Inflammatory macrophage treated with lipopolysaccharide for 4 hours (primary cell): Measurements from ENCODE around the gene NPRL2.
A peak's percentile ranks its signal among the peaks of the same experiment; 100 is the strongest.

Experiments
- DNase-seq: peaks from one replicate; pipeline ENCODE4 v3.0.0-alpha.2; 2020

NPRL2 gene

GRCh38 chr3:50347187-50347813 lies 3.3 kb downstream of the NPRL2 start:
- DNase-seq: peak; percentile 69

- peak; percentile 79 for DNase-seq
These were observed 4.9 kb downstream of the NPRL2 start, which contains the start of gene ZMYND10 for GRCh38 chr3:50345586-50346234. TSS of gene ZMYND10 (minus strand) at chr3:50345732. CDS start at chr3:50345579, 153 bp downstream.

GRCh38 chr3:50345008-50345407 lies 5.6 kb downstream of the NPRL2 start:
- no peak for DNase-seq

GRCh38 chr3:50342813-50343633 lies 7.6 kb downstream of the NPRL2 start:
- no peak for DNase-seq

GRCh38 chr3:50341996-50342650 lies 8.5 kb downstream of the NPRL2 start:
- no peak for DNase-seq

GRCh38 chr3:50341537-50341936 lies 9.0 kb downstream of the NPRL2 start:
- no peak for DNase-seq

GRCh38 chr3:50340448-50341329 lies 9.9 kb downstream of the NPRL2 start, which contains the start of gene RASSF1:
TSS of gene RASSF1 (minus strand) at chr3:50340836. CDS start at chr3:50340805, 31 bp downstream.
- DNase-seq: peak; percentile 56

GRCh38 chr3:50340147-50340447 lies 10.5 kb downstream of the NPRL2 start:
- DNase-seq: no peak

- DNase-seq: no peak
These were observed 11.0 kb downstream of the NPRL2 start for GRCh38 chr3:50339485-50340146.

- peak; percentile 59 for DNase-seq
These were observed 11.6 kb downstream of the NPRL2 start for GRCh38 chr3:50338965-50339364.

- DNase-seq: peak; percentile 100
These were observed 13.3 kb downstream of the NPRL2 start for GRCh38 chr3:50337175-50337861.

- DNase-seq: no peak
These were observed 14.0 kb downstream of the NPRL2 start for GRCh38 chr3:50336452-50337174.

GRCh38 chr3:50334339-50335075 lies 16.1 kb downstream of the NPRL2 start:
- DNase-seq: no peak

- no peak for DNase-seq
These were observed 16.7 kb downstream of the NPRL2 start for GRCh38 chr3:50333744-50334328.

- no peak for DNase-seq
These were observed 19.1 kb downstream of the NPRL2 start for GRCh38 chr3:50331364-50331907.

GRCh38 chr3:50330330-50330729 lies 20.2 kb downstream of the NPRL2 start:
- DNase-seq: no peak

GRCh38 chr3:50327943-50328691 lies 22.5 kb downstream of the NPRL2 start, which contains the start of gene TUSC2:
TSS of gene TUSC2 (minus strand) at chr3:50328223. CDS start at chr3:50328099, 124 bp downstream.
- peak; percentile 98 for DNase-seq

GRCh38 chr3:50327129-50327528 lies 23.4 kb downstream of the NPRL2 start:
- DNase-seq: no peak
